Umbilical cord (tissue), 2 donors: ENCODE data around the gene PLCG2. TPM values are rescaled to one million over a fixed set of nuclear protein-coding genes. Genes with fewer than 3 reads are reported as not detected.
"Not testable (repeated sequence)": the region's sequence is repeated elsewhere in the genome, so short reads cannot be mapped to it uniquely, and the experiment has no call there.

Experiments
- DNase-seq: peaks from one replicate; pipeline ENCODE4 v3.0.0-alpha.2; 2015; ENCODE audit warnings: low spot score
- total RNA-seq: library from RNA; depleted of rRNA; stranded (reverse); fragments of >200 nt; gene quantifications from one replicate; pipeline ENCODE4 v1.2.3, GENCODE V29; 2014; ENCODE audit warnings: low replicate concordance; ENCODE audit not compliant: insufficient read depth

Gene PLCG2
- total RNA-seq, 1 donor from 2014 or later: 29.9 TPM

- no peak for DNase-seq
Measured at GRCh38 chr16:81938326-81939163, 159.5 kb downstream of the PLCG2 start.

- DNase-seq: no peak
Measured at GRCh38 chr16:81939164-81940056, 160.3 kb downstream of the PLCG2 start.

DNA sequence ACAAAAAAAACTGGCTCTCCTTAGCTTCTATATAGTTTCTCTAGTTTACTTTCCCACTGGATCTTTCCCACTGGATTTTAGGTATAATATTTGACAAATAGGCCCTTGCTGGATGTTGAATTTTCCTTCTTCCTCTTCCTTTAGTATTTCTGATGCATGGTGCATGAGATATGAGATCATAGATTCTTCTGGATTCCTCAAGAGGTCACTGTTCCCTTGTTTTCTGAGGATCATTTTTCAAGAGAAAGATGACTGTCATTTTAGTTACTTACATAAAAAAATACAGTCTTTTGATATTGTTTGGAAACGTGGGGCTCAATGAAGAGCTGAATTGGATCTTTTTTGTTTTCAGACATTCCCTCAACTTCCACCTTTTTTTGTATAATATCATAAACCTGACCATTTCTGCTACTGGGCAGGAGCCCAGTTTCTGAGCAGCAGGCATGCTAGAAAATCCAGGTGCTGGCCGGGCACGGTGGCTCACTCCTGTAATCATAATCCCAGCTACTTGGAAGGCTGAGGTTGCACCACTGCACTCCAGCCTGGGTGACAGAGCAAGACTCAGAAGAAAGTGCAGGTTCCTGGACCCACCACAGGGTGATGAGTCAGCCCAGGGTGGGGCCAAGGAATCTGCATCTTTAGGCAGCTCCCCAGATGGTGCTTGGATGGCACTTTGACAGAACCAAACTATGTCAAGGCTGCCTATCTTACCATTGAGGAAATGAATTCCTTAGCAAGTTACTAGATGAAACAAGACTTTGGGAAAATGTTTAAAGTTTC, 161.9 kb downstream of the PLCG2 start:
- DNase-seq: peak; percentile 47

DNA sequence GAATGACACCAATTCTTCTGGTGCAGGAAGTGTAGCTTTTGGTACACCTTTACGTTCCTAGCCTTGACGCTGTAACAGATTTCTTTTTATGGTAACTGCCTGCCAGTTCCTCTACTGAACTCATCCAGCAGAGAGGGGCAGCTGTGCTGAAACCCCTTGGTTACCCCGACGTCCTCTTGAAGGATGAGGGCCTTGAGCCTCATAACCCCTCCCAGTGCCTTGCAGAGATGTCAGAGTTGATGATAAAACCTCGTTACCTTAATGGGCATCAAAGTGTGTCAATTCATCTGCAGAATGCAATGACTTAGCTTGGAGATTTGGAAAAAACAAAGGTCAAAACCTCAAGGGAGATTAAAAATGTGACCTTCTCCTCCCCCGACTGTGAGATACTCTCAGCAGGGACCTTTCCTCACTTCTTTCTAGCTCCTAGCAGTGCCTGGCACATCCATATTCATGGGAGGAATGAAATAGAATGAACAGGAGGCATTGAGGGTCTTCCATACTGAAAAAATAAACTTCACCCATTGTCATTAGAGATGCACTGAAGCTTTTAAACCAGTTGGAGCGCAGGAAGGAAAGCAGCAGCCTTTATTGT, 163.0 kb downstream of the PLCG2 start:
- DNase-seq: no peak

- DNase-seq: no peak
Measured at GRCh38 chr16:81945665-81946064, 166.6 kb downstream of the PLCG2 start.

GRCh38 chr16:81946206-81946605, 167.1 kb downstream of the PLCG2 start:
- no peak for DNase-seq

GRCh38 chr16:81951564-81951963, 172.5 kb downstream of the PLCG2 start:
- DNase-seq: no peak

DNA sequence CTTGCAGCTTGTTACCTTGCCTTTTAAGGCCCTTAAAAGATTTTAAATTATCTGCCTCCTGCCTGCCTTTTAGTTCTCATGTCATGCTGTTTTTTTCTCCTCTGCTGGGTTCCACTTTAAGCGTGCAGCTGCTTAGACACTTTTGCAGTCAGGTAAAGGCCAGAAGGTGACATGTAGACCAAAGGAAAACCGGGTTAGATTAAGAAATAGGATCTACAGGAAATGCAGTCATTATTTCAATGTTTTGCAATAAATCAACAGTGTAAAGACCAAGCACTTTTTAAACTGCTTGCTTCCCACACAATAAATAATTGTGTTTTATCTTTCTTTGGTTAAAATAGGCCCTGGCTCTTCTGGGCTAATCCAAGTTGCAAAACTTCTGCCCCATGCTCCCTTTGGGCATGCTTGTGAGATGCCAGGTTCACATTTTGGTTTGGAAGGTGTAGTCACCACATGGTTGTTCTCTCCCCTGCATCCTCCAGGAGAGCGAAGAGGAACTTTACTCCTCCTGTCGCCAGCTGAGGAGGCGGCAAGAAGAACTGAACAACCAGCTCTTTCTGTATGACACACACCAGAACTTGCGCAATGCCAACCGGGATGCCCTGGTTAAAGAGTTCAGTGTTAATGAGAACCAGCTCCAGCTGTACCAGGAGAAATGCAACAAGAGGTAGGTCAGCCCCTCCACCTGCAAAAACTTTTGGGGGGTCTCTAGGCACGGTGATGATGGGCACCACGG, 177.3 kb downstream of the PLCG2 start:
- DNase-seq: no peak

DNA sequence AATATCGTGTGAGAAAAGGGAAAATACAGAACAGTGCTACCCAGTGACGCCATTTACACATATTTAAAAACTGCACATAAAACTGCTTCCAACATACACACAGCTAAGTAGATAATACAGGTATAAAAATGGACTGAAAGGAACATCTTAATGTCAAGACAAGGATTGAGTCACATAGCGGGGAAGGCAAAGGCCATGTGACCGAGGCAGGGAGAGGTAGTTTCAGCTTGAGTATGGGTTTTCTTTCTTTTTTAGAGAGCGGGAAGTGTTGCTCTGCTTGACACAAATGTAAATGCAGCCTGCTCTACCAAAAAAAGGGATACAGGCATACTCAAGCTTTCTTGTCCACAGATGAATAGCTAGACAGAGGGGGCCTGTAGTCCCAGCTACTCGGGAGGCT, 185.7 kb downstream of the PLCG2 start:
- no peak for DNase-seq

DNA sequence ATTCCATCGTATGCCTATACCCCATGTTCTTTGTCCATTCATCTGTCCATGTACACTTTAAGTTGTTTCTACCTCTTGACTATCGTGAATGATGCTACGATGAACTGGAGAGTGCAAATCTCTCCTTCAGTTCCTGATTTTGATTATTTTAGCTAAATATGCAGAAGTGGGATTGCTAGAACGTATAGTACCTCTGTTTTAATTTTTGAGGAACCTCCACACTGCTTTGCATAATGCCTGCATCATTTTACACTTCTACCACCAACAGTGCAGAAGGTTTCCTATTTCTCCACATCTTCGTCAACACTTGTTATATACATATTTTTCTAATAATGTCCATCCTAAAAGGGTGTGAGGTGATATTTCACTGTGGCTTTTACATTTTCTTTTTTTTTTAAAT, 188.3 kb downstream of the PLCG2 start:
- no peak for DNase-seq

DNA sequence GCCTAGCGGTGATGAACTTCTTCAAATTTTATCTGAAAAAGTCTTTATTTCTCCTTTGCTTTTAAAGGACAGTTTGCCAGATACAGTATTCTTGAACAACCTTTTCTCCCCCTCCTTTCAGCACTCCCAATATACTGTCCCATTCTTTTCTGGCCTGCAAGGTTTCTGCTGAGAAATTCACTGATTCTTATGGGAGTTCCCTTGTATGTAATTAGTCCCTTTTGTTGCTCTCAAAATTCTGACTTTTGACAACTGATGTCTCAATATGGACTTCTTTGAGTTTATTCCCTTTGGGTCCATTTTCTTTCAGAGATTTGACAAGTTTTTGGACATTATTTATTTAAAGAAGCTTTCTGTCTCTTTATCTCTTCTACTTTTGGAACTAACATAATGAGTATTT, 192.8 kb downstream of the PLCG2 start:
- no peak for DNase-seq

- no peak for DNase-seq
Measured at GRCh38 chr16:81973737-81974136, 194.6 kb downstream of the PLCG2 start.

DNA sequence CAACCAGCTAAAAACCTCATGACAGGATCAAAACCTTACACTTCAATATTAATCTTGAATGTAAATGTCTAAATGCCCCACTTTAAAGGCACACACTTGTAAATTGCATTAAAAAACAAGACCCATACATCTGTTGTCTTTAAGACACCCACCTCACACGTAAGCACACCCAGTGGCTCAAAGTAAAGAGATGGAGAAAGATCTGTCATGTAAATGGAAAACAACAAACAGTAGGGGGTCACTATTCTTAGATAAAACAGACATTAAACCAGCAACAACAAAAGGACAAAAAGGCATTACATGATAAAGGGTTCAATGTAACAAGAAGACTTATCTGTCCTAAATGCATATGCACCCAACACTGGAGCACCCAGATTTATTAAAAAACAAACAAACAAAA, 196.5 kb downstream of the PLCG2 start:
- no peak for DNase-seq

GRCh38 chr16:81977335-81977942, 198.3 kb downstream of the PLCG2 start:
- not testable (repeated sequence) for DNase-seq

DNA sequence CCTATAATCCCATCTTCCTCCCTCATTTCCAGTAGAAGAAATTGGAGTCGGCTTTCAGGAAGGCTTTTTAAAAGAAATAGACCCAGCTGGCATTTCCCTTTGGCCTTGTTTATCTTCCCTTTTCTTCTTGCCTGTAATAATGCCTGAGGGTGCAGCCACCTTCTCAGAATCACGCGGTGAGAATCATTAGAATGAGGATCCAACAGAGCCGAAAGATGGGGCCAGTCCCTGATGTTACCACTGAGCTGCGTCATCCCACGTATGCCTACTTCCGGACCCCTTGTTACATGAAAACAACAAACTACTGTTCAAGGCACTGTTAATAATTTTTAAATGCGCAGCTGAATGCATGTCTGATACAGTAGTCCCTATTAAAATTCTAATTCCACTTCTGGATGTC, 208.0 kb downstream of the PLCG2 start:
- no peak for DNase-seq

GRCh38 chr16:81987706-81988105, 208.6 kb downstream of the PLCG2 start:
- no peak for DNase-seq

DNA sequence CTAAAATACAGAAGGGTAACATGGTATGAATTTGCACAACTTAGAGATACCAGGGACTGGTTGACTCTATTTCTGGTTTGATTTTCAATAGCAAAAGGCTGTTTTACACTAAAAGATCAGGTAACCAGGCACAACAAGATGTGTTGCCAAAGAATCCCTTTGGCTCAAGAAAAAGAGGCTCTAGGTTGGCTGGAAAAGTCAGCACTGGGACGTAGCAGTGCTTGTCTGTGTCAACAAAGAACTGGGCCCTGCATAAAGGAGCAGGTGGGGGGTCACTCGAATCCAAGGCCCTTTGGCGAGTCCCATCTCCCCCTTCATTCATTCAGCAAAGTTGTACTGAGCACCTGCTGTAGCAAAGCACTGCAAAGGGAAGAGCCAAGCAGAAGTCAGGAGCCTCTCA, 213.8 kb downstream of the PLCG2 start:
- no peak for DNase-seq

DNA sequence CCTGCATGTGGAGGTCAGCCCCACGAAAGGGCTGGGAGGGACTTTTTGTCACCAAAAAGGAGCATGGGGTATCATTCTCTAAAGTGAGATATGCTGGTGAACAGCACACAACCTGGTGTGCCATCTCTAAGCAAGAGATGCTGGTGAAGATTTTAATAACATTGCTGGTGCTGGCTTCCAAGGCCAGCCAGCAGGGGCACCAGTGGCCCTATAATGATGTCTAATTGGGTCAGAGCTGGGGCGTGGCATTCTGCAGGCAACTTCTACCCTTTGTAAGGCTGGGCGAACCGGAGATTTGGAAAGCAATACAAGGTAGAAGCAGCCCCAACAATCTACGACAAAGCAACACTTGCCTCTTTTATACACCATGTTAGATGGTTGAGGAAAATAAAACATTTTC, 215.4 kb downstream of the PLCG2 start:
- no peak for DNase-seq

DNA sequence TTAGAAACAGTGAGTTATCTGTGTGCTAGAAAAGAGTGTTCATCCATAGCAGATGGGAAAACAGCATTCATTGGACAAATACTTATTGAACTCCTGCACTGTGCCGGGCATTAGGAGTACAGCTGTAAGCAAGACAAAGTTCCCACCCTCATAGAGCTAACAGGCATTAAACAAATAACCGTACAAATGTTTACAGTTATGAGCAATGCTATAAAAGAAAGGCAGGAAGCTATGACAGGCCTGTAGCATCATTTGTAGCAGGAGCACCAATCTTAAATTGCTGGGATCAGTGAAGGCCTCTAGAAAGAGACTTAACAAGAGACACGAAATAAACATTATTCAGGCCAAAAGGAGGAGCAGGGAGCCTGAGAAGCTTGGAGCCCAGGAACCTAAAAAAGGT, 216.6 kb downstream of the PLCG2 start:
- DNase-seq: no peak
